Stimulated activated CD4-positive, alpha-beta T cell treated with anti-CD3 and anti-CD28 coated beads, Interleukin-15, amount 100 ng/mL, for 48 hours (primary cell): ENCODE data around the gene OR52K1.
"Not testable (repeated sequence)": the region's sequence is repeated elsewhere in the genome, so short reads cannot be mapped to it uniquely, and the experiment has no call there.

Source experiments
- DNase-seq, 2 donors: peaks; one replicate each; pipeline ENCODE4 v3.0.0-alpha.2; 2020; ENCODE audit warnings: low read depth in 2 of 2

The OR52K1 gene

GRCh38 chr11:4482445-4482844 is at the start of gene OR52K1:
Gene OR52K1 (plus strand): TSS chr11:4482646. CDS start chr11:4488901, 6,255 bp downstream.
- no peak for DNase-seq

DNA sequence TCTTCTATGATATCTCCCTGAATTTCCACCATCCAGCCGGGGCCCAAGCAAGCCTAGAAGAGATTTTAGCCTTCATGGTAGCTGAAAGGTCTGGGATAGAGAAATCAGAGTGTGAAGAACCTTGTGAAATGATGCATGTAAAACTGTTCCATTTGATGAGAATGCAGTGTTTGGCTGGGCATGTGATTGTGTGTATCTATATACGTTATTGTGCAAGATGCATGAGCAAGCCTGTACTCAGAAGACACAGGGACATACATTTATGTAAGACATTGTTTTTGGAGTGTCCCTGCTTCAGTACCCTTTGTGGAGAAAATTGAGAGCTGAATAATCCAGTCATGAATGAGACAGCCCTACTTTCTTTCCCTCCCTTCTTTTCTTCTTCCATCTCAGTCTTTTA is 48.6 kb upstream of the OR52K1 start:
- DNase-seq: no peak

DNA sequence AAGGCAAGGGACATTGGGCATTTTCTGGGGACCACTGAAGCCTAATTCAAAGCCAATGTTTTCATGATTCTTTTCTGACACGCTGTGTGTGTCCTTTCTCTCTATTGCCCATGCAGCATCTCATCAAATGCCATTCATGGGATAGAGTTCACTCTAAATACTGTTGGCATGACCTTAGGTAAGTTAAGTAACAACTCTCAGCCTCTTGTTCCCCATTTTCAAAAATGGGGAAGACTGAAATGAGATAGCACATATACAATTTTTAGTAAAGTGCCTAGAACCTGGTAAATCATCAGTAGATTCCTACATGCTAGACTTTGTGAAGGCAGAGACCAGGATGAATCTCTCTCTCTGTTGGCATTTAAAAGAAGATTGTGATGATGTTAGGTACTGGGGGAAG is 46.0 kb upstream of the OR52K1 start:
- no peak for DNase-seq

DNA sequence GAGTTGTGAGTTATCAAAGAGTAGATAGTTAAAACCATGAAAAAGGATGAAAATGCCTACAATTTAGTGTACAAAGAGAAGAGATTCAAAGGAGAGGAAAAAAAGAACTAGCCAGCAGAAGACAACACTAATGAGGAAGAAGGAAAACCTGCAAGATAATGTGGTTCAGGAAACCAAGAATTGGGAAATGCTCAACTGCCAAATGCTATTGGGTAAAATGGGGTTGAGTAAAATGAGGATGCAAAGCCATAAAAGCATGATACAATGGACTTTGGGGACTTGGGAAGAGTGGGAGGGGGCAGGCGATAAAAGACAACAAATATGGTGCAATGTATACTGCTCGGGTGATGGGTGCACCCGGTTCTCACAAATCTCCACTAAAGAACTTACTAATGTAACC is 40.9 kb upstream of the OR52K1 start:
- DNase-seq: no peak

DNA sequence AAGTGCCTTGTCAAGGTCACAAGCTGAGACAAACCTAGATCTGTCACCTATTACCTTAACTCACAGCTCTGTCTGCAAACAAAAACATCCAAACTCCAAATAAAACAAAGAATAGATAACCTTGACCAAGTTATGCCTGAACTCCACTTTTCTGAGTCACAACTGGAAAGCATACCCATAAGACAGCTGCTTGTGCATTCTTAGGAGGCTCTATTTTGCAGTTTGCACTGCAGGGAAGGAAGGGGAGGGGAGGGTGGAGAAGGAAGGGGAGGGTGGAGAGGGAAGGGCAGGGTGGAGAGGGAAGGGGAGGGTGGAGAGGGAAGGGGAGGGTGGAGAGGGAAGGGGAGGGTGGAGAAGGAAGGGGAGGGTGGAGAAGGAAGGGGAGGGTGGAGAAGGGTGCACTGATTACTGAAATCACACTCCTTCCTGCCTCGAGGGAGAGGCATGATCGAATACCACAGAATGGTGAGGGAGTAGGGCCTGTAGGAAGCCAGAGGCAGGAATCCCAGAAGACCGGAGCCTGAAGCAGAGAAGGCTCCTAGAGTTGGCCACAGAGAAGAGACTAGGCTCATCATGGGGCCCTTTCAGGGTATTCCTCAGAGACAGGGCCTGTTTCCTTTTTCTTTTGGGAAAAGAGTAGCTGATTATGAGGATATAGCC is 39.1 kb upstream of the OR52K1 start:
- DNase-seq: no peak

- no peak for DNase-seq
These were observed 33.5 kb upstream of the OR52K1 start, which contains the start of gene OR52K2 for GRCh38 chr11:4448995-4449394. Gene OR52K2 (plus strand): TSS chr11:4449295. CDS start chr11:4449340, 45 bp downstream.

GRCh38 chr11:4453118-4453517 is 29.3 kb upstream of the OR52K1 start:
- no peak for DNase-seq

DNA sequence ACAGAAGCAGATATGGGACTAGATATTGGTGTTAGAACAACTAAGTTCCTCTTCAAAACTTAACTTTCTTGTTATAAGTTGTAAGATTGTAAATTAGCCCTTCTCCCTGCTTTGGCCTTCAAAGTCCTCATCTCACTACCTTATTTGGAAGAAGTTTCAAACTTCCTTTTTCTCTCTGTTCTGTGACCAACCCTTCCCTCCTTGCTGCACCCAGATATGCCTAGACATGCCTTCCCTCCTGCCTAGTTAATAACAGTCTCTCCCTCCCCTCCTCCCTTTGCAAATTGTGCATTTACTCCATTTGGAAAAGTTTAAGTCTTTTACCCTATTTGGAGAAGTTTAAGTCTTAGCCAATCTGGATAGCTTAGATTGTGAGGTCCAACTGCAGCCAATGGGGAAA is 28.4 kb upstream of the OR52K1 start:
- DNase-seq: no peak

GRCh38 chr11:4455419-4455818 is 27.0 kb upstream of the OR52K1 start:
- no peak for DNase-seq

DNA sequence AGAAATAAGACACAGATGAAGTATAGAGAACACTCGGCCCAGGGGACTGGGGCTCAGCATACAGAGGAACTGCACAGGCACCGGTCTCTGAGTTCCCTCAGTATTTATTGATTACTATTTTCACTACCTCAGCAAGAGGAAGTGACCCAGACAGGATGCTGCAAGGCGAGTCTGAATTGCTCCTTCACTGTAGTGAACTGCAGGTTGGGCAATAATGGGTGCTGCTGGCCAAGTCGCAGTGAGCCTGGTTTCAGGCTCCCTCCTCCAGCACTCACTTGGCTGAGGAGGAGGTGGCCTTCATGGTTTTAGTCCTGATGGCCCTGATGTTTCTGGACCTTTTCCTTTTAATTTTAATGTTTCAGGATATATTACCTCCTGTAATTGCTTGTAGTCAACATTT is 22.9 kb upstream of the OR52K1 start:
- no peak for DNase-seq

GRCh38 chr11:4460151-4460550 is 22.3 kb upstream of the OR52K1 start:
- DNase-seq: no peak

GRCh38 chr11:4464216-4465159 is 18.0 kb upstream of the OR52K1 start:
- DNase-seq: no peak

- DNase-seq: no peak
These were observed 17.0 kb upstream of the OR52K1 start for GRCh38 chr11:4465407-4465806.

DNA sequence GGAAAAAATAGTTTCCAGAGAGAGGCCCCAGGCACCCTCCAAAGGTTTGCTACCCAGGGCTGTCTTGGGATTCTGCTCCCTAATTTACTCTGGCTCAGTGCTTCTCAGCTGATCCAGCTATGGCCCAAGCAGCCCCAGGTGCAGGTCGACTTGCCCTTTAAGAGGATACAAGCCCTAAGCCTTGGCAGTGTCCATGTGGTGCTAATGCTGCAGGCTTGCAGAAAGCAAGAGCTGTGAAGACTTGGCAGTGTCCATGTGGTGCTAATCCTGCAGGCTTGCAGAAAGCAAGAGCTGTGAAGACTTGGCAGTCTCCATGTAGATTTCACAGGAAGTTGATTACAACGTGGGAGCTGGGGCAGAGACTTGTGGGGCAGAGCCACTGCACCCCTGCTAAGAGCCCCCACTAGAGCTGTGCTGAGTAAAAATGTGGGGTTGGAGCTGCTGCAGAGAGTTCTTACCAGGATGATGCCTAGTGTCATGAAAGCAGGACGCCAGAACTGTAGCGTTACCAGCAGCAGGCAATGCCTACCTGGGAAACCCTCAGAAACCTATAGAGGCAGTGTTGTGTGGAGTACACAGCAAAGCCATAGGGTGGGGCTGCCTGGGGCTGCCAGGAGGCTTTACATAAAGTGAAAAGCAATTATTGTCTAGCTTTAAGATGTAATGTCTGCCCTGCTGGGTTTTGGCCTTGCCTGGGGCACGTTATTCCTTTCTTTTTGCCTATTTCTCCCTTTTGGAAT is 16.1 kb upstream of the OR52K1 start:
- DNase-seq: no peak

- DNase-seq: no peak
These were observed 15.5 kb upstream of the OR52K1 start for GRCh38 chr11:4466871-4467442.

DNA sequence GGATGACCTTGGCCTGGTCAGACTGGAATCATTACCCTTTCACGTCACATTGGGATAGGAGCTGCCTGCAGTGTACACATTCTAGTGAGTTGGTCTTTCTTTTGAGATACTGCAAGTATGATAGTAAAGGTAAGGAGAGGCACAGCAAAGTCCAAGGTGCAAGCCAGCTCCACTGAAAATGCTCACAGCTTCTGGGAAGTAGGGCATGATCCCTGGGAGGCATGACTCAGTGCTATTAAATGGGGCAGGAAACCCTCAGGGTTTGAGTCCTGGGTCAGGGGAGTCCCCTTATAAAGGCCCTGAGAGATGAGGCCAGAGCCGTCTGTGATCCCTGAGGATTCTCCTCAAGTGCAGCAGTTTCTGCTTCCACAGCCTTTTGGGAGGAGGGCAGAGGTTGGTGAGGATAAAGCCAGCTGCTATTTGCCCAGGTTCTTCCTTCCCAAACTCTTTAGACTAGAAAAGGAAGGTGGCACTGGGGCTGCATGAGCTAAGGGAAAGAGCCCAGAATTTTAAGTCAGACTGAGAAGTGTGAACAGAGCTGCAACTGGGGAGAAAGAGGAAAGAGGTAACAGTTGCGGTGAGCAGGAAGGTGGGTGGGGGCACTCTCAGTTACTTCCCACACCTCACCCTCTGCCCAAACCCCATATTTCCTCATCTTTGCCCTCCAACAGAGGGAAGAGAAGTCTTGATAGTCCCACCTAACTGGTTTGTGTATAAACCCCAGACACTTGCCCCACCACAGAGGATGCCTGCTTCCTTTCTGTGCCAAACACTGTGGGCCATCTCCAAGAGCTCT is 14.4 kb upstream of the OR52K1 start:
- DNase-seq: no peak

DNA sequence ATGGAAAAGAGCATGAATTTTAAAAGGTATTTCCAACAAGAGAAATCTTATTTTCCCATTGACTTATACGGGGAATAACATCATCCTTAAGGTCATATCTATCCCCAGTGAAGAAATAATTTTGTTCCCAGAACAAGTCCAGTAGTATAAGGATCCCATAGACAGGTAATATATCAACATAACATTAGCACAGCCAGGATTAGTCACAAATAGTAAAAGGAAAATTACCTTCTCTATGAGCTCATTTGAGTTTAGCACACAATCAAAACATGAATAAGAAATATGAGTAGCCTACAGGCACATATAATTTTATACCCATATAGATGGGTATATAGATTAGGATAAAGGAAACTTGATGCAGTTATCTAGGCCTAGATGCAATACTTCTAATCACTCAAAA is 2.8 kb upstream of the OR52K1 start:
- no peak for DNase-seq

DNA sequence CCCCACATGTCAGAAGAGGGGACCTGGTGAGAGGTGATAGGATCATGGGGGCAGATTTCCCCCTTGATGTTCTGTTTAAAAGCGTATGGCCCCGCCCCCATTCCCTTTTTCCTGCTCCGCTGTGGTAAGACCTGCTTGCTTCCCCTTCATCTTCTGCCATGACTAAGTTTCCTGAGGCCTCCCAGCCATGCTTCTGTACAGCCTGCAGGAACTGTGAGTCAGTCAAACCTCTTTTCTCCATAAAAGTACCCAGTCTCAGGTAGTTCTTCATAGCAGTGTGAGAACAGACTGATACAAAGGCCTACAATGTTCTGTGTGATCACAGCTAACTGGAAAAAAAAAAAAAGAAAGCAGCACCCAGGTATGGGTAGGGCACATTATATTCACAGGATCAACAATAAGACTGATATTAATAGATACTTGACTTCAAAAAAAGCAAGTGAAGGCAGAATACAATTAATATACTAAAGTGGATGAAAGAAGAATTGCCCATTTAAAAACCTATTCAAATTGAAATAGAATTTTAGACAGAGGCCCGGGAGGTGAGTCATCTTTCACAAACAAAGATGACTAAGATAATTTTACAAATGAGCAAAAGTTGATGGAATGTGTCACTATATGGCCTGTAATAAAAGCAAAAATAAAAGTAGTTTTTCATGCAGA is 1.7 kb upstream of the OR52K1 start:
- DNase-seq: no peak

GRCh38 chr11:4481240-4481582 is 1.2 kb upstream of the OR52K1 start:
- no peak for DNase-seq

GRCh38 chr11:4484310-4484709 is 1.9 kb downstream of the OR52K1 start:
- no peak for DNase-seq

DNA sequence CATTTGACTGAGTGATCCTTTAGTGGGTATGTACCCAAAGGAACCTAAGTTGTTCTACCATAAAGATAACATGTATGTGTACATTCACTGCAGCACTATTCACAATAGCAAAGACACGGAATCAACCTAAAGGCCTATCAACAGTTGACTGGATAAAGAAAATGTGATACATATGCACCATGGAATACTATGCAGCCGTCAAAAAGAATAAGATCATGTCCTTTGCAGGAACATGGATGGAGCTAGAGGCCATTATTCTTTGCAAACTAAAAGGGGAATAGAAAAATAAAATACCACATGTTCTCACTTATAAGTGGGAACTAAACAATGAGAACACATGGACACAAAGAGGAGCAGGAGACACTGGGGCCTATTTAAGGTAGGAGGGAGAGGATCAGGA is 9.0 kb downstream of the OR52K1 start:
- not testable (repeated sequence) for DNase-seq
